Neuron (in vitro differentiated cells): ENCODE measurements around the gene FDX2.
"Not testable (repeated sequence)": the region's sequence is repeated elsewhere in the genome, so short reads cannot be mapped to it uniquely, and the experiment has no call there.

ENCODE experiments used
- H2AFZ ChIP-seq: one replicate; pipeline ENCODE4 v1.6.1; 2013; ENCODE audit warnings: low read depth, mild to moderate bottlenecking, inconsistent platforms, low read length, moderate library complexity
- H3K27me3 ChIP-seq: one replicate; pipeline ENCODE4 v1.6.1; 2013; ENCODE audit warnings: low read length; ENCODE audit not compliant: insufficient read depth
- H3K36me3 ChIP-seq: one replicate; pipeline ENCODE4 v1.6.1; 2013; ENCODE audit warnings: low read length; ENCODE audit not compliant: insufficient read depth
- H3K4me1 ChIP-seq: one replicate; pipeline ENCODE4 v1.6.1; 2013; ENCODE audit warnings: low read length; ENCODE audit not compliant: insufficient read depth
- H3K4me3 ChIP-seq: 2 replicates; pipeline ENCODE4 v1.5.1; 2013; ENCODE audit warnings: mild to moderate bottlenecking, low read length, moderate library complexity
- H3K9me3 ChIP-seq: one replicate; pipeline ENCODE4 v1.6.1; 2013; ENCODE audit warnings: low read length

Gene FDX2

DNA sequence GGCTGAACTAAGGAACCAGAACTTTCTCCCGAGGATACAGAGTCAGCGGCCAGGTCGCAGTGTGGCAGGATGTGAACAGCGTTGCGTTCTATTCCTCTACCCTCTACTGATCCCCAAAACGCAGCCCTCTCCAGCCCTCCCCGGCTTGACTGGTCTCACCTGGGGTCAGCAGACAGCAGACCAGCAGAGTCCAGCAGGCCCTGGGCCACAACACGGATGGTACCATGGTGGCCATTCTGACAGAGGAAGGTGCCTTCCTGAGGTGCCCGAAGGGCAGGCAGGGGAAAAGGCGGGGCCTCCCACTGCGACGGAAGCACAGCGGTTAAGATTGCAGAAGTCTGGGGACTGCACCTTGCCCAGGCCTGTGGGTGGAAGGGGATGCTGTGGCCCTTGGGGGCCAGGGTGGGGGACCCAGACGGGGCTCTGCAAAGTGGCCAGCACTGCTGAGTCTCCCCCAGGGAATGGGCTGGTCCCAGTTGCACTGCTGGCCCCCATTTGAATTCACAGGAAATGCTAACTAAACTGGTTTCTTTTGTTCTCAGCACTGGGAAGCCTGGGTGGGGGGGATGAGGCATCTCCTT, 23.7 kb upstream of the FDX2 start, which contains the start of gene ICAM3:
Gene ICAM3 (minus strand): TSS at position 245 of the 581 bp plus-strand sequence. CDS start 10 bp downstream, at position 235.
- H3K4me3 ChIP-seq: no peak within 1 kb of the TSS
- no peaks in the 10 kb centered on the region for H3K9me3 ChIP-seq
- no peaks in the 10 kb centered on the region for H3K4me1 ChIP-seq
- no peaks in the 10 kb centered on the region for H3K36me3 ChIP-seq
- no peak within 1 kb of the TSS for H2AFZ ChIP-seq
- H3K27me3 ChIP-seq: no peaks in the 10 kb centered on the region

DNA sequence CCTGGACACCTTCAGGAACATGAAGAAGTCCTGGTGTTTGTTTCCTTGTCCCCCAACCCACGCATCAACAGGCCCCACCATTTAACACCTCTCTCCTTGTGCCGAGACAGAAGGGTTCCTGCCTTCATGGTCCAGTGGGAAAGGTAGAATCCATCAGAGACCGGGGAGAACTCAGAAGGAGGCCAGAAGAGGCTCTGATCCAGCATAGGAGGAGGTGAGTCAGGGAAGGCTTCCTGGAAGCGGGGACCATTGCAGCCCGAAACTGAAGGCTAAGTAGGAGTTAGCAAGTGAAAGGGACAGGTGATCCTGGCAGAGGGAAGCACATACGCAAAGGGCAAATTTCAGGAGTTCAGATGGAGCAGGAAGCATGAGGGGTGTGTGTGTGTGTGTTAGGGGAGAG, 23.1 kb upstream of the FDX2 start:
- Histone ChIP-seq H3K9me3 (no peaks in the 10 kb centered on the region), H3K27me3 (no peaks in the 10 kb centered on the region), H3K4me1 (peaks cover 2% of the 10 kb centered on the region), H2AFZ (no peak overlapping the region), H3K36me3 (no peaks in the 10 kb centered on the region), H3K4me3 (no peak overlapping the region)

DNA sequence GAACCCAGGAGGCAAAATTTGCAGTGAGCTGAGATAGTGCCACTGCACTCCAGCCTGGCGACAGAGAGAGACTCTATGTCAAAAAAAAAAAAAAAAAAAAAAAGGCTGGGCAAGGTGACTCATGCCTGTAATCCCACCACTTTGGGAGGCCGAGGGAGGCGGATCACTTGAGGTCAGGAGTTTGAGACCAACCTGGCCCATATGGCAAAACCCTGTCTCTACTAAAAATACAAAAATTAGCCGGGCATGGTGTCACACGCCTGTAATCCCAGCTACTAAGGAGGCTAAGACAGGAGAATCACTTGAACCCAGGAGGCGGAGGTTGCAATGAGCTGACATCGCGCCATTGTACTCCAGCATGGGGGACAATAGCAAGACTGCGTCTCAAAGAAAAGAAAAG, 20.9 kb upstream of the FDX2 start:
- peaks cover 12% of the 10 kb centered on the region for H3K4me1 ChIP-seq
- H3K36me3 ChIP-seq, H3K9me3 ChIP-seq, H2AFZ ChIP-seq, H3K27me3 ChIP-seq, H3K4me3 ChIP-seq: not testable (repeated sequence)

DNA sequence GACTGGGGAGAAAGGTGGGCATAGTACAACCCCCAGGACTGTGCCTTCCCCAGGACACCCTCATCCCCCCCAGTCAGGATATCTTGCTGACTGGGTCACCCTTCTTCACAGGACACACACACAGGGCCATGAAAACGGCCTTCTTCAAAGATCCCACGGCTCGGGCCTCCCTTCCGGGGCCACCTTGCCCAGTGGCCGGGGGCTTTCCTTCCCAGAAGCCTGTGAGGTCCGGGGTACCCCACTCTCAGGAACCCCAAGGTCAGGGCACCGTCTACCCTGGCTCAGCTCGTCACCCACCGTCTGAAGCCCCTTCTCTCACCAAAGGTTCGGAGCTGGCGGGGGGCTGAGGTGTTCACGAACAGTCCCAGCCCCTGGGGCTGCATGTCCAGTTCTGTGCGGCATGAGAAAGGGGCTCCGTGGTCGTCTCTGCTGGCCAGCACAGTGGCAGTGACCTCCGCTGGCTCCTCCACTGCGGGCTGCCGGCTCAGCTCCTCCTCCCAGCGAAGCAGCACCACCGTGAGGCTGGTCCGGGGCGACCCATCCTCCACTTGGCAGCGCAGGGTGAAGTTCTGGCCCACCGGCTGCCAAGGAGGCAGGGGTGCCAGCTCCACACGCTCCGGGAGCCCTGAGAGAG, 19.7 kb upstream of the FDX2 start:
- no peaks in the 10 kb centered on the region for H3K27me3 ChIP-seq
- H3K4me1 ChIP-seq: peaks cover 12% of the 10 kb centered on the region
- H3K9me3 ChIP-seq: no peaks in the 10 kb centered on the region
- H3K36me3 ChIP-seq: peaks cover 5% of the 10 kb centered on the region
- no peak overlapping the region for H2AFZ ChIP-seq
- H3K4me3 ChIP-seq: no peak overlapping the region

DNA sequence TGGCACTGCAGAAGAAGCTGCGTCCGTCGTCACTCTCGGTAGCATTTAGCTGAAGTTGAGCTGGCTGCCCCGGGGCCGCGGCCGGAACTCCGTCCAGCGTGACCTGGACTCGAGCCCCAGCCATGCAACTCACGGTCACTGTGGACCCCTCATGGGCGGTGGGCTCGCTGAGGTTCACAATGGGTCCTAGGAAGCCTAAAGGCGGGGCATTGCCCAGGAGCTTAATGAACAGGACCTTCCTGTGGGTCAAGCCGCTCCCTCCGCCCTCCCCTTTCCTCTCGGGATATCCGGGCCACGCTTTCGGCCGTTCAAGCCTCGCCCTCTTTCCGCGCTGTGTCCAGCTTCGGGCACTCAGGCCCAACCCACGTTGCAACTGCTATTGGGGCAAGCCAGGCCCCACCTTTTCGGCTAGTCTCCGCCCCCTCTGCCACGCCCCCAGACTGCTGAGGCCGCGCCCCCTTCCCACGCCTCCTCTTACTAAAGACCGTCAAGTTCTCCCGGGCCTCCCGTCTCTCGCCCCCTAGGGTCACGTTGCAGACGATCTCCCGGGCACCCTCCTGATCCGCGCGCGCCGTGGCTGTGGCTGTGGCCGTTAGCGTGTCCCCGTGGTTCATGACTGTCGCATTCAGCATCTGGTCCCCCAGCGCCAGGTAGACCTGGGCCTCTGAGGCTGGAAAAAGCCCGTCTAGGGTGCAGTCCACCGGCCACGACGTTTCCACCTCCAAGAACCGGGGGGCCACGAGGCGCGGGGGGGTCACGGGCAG, 19.0 kb upstream of the FDX2 start:
- no peaks in the 10 kb centered on the region for H3K27me3 ChIP-seq
- no peak overlapping the region for H2AFZ ChIP-seq
- H3K4me1 ChIP-seq: peaks cover 12% of the 10 kb centered on the region
- no peak overlapping the region for H3K4me3 ChIP-seq
- H3K9me3 ChIP-seq: no peaks in the 10 kb centered on the region
- H3K36me3 ChIP-seq: peaks cover 11% of the 10 kb centered on the region

DNA sequence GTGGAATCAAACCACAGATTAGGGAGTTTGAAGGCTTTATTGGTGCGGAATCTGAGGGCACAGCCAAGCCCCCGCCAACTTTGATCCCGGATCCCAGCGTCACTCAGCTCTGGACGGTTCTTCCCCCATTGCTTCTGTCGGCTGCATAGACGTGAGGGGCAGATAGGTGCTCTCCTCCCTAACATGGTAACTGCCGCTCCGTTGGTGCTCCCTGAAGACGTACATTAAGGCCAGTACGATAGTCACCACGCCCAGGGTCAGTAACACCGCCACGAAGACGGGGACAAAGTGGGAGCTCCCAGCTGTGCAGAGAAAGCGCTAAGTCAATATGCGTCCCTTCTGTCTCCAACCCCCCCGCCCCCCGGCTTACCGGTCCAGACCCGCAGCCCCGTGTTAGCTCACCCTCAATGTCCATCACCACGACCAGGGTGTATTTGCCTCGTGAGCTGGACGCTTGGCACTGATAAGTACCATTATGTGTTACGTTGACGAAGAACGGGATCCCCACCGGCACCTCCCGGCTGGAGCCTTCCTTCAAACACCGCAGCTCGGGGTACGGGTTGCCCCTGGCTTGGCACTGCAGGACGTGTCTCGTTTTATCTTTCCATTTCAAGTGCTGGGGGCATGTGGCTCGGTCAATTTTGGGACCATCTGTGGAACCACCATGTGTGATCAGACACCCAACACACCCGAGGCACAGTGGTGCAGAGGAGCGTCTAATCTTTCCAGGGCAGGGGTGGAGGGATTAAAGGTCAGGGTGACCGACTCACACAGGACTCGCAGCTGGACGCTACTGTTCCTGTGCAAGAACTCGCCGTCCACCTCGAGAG, 18.2 kb upstream of the FDX2 start:
- no peaks in the 10 kb centered on the region for H3K27me3 ChIP-seq
- H3K4me1 ChIP-seq: peaks cover 12% of the 10 kb centered on the region
- no peak overlapping the region for H2AFZ ChIP-seq
- peak overlapping the region; percentile 79 for H3K4me3 ChIP-seq
- peaks cover 19% of the 10 kb centered on the region for H3K36me3 ChIP-seq
- no peaks in the 10 kb centered on the region for H3K9me3 ChIP-seq

DNA sequence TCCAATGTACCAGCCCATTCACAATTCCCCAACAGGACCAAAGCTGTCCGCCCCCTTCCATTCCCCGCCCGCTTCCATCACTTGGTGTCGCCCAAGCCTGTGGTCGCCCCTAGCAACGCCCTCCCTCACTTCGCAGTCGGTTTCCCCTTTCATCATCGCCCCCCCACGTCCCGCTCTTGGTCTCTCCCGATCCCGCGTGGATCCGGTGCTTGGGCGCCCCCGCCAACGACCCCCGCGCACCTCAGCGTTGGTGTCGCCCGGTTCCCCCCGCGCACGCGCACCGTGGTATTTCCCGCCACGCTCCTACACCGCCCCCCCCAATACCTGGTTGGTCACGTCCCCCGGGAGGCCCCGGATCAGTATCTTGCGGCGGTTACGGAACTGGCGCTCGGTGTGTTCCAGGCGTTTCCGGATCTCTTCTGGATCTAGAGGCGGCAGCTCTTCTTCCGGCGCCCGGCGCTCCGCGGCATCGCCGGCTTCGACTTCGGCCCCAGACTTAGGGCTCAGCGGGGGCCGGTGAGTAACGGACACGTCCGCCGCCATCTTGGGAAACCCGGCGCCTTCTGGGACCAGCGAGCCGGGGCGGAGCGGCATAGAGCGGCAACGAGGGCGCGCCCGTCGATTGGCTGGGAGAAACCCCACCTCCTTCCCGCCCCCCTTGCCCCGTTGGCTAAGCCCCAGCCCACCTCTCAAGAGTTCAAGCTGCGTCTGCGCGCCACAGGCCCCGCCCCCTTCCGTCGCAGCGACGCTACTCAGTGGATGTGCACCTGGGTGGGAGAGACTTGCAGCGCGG, 17.3 kb upstream of the FDX2 start, which contains the start of gene RAVER1:
Gene RAVER1 (minus strand): TSS at position 565 of the 793 bp plus-strand sequence. CDS start 22 bp downstream, at position 543.
- peaks cover 26% of the 10 kb centered on the region for H3K36me3 ChIP-seq
- no peaks in the 10 kb centered on the region for H3K27me3 ChIP-seq
- H3K4me3 ChIP-seq: peak within 1 kb of the TSS; percentile 79
- peak within 1 kb of the TSS; percentile 20 for H2AFZ ChIP-seq
- peaks cover 12% of the 10 kb centered on the region for H3K4me1 ChIP-seq
- H3K9me3 ChIP-seq: no peaks in the 10 kb centered on the region

DNA sequence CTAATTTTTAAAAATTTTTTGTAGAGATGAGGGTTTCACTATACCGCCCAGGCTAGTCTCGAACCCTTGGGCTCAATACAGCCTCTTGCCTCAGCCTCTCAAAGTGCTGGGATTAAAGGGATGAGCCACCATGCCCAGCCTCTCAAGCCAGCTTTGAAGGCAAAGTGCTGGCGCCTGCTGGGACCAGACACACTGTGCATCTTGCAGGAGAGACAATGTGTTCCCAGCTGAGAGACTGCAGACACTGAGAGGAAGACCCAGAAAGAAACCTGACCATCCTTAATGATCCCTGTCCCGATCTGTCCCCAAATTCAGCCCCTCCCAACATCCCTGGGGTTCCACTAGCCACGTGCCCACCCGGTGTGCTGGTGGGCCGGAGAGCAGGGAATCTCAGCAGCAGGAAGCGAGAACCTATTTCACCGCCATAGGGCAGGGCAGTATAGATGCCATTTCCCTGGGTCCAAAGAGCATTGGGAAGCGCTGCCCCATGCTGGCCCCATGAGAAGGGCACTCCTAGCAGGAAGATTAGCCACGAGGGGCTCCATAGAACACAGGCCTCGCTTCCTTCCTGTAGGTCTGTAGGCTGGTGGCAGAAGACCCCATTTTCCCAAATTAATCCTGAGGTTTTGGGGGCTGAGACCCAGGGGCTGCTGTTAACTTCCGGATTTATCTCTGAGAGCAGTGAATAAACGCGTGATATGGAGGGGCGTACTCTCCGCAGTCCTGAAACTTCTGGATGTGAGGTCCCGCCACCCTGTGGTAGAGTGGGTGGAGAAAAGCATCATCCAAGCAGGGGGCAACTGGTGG, 16.5 kb upstream of the FDX2 start:
- peak overlapping the region; percentile 20 for H2AFZ ChIP-seq
- H3K4me1 ChIP-seq: peaks cover 12% of the 10 kb centered on the region
- peak overlapping the region; percentile 79 for H3K4me3 ChIP-seq
- no peaks in the 10 kb centered on the region for H3K9me3 ChIP-seq
- no peaks in the 10 kb centered on the region for H3K27me3 ChIP-seq
- peaks cover 34% of the 10 kb centered on the region for H3K36me3 ChIP-seq

DNA sequence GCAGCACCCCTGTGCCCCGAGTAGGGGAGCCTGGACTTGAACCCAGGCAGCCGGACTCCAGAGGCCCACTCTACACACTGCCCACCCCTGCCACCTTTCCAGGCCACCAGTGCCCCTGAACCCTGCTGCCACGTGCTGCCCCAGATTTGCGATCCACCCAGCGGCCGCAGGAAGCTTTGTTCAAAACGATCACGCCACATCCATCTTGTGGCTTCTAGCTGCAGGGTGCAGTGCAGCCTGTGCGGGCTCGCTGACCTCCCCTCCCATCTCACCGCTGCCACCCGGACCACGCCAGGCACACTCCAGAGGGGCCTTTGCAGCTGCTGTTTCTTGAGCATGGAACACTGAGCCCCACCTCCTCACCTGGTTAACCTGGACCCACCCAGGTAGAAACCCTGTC, 13.7 kb upstream of the FDX2 start:
- H3K4me3 ChIP-seq: no peak overlapping the region
- H2AFZ ChIP-seq: no peak overlapping the region
- H3K9me3 ChIP-seq: no peaks in the 10 kb centered on the region
- H3K27me3 ChIP-seq: no peaks in the 10 kb centered on the region
- peaks cover 57% of the 10 kb centered on the region for H3K36me3 ChIP-seq
- H3K4me1 ChIP-seq: peaks cover 12% of the 10 kb centered on the region

DNA sequence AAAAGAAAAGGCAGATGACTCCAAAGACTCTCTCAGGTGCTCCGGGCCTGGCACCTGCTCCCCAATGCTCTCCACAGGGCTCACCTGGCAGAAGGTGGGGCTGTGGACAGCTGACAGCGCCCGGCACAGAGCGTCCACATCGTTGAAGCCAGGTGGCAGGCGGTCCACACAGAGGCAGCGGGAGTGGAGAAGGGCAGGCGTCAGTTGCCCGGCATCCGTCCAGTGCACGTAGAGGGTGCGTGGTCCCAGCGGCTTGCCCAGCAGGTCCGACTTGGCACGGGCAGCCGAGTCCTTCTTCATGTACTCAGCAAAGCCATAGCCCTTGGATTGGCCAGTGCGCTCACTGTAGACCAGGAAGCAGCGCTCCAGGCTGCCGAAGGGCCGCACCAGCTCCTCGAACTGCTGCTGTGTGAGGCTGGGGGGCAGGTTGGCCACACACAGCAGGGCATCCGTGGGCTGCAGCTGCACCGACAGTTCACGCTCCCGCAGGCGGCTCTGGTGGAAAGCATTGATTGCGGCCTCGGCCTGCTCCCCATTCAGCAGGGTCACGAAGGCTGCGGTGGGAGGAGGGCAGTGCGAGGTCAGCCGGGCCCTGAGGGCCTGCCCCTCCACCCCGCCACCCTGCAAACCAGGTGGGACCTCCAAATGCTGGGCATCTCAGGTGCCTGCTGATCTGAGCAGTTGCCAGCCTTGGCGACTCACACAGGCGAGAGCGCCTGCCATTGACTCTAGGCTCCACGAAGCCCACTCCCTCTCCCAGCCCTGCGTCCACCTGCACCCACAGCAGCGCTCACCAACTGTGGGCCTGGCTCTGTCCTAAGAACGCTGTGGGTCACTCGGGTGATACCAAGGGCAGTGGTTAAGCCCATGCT, 13.0 kb upstream of the FDX2 start:
- Histone ChIP-seq H3K9me3 (no peaks in the 10 kb centered on the region), H3K4me3 (no peak overlapping the region), H3K27me3 (no peaks in the 10 kb centered on the region), H3K4me1 (peaks cover 8% of the 10 kb centered on the region), H3K36me3 (peaks cover 64% of the 10 kb centered on the region), H2AFZ (no peak overlapping the region)

DNA sequence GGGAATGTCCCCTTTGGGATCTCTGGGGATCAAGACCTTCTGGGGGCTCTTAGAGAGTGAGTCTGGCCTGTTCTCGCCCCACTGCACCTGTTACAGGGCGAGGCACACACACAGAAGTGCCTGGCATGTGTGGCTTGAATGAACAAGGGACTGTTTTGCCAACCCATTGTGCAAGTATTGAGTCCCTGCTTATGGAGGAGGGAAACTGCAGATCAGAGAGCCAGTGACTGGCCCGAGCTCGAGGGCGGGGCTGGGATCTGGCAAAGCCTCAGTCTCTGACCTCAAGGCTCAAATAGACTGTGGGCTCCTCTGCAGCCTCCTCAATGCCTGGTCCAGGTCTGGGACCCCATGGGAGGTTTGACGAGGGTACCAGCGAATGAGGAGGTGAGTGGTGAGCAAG, 12.0 kb upstream of the FDX2 start:
- Histone ChIP-seq H3K36me3 (peaks cover 72% of the 10 kb centered on the region), H3K9me3 (no peaks in the 10 kb centered on the region), H3K4me3 (no peak overlapping the region), H2AFZ (no peak overlapping the region), H3K4me1 (peaks cover 6% of the 10 kb centered on the region), H3K27me3 (no peaks in the 10 kb centered on the region)
